Neural progenitor cell (in vitro differentiated cells): ENCODE data around the gene CCDC85C. TPM values are rescaled to one million over a fixed set of nuclear protein-coding genes. Genes with fewer than 3 reads are reported as not detected.

Source experiments
- DNase-seq: peaks from one replicate; pipeline ENCODE4 v3.0.0-alpha.2; 2016; ENCODE audit warnings: low spot score
- H2AFZ ChIP-seq: fragments of 200-600 bp; sonication (generic); replicated peaks from 2 replicates; pipeline ENCODE4 v1.6.1; 2016; ENCODE audit warnings: antibody characterized with exemption
- H3F3A ChIP-seq: fragments of 200-600 bp; sonication (generic); 2 replicates; pipeline ENCODE4 v1.6.1; 2016; ENCODE audit warnings: antibody characterized with exemption, low read depth
- H3K27ac ChIP-seq: fragments of 200-600 bp; sonication (generic); 2 replicates; pipeline ENCODE4 v1.5.1; 2016; ENCODE audit warnings: mild to moderate bottlenecking
- H3K27me3 ChIP-seq: fragments of 200-600 bp; sonication (generic); 2 replicates; pipeline ENCODE4 v1.6.1; 2016; ENCODE audit warnings: mild to moderate bottlenecking, moderate library complexity
- H3K36me3 ChIP-seq: fragments of 200-600 bp; sonication (generic); 2 replicates; pipeline ENCODE4 v1.5.1; 2016
- H3K4me1 ChIP-seq: fragments of 200-600 bp; sonication (generic); 2 replicates; pipeline ENCODE4 v1.6.1; 2016; ENCODE audit warnings: mixed run types
- H3K4me2 ChIP-seq: fragments of 200-600 bp; sonication (generic); 2 replicates; pipeline ENCODE4 v1.6.1; 2016
- H3K4me3 ChIP-seq: fragments of 200-600 bp; sonication (generic); 2 replicates; pipeline ENCODE4 v1.5.1; 2016
- H3K79me2 ChIP-seq: fragments of 200-600 bp; sonication (generic); 2 replicates; pipeline ENCODE4 v1.6.1; 2016; ENCODE audit warnings: low read depth
- H3K9ac ChIP-seq: fragments of 200-600 bp; sonication (generic); 2 replicates; pipeline ENCODE4 v1.6.1; 2016
- H3K9me3 ChIP-seq: fragments of 200-600 bp; sonication (generic); 2 replicates; pipeline ENCODE4 v1.5.1; 2016; ENCODE audit warnings: low read depth
- H4K20me1 ChIP-seq: fragments of 200-600 bp; sonication (generic); 2 replicates; pipeline ENCODE4 v1.6.1; 2016; ENCODE audit warnings: low read depth
- H3K27ac Mint-ChIP-seq: 3 replicates; pipeline ENCODE4 v1.8.0; 2021; ENCODE audit warnings: mixed read lengths
- H3K27me3 Mint-ChIP-seq: 2 replicates; pipeline ENCODE4 v1.8.0; 2022; ENCODE audit warnings: low read depth, mild to moderate bottlenecking, inconsistent platforms, moderate library complexity, mixed read lengths; ENCODE audit not compliant: insufficient read depth
- H3K36me3 Mint-ChIP-seq: 3 replicates; pipeline ENCODE4 v1.8.0; 2021; ENCODE audit warnings: mixed read lengths
- H3K4me1 Mint-ChIP-seq: 3 replicates; pipeline ENCODE4 v1.8.0; 2021; ENCODE audit warnings: mixed read lengths
- H3K4me3 Mint-ChIP-seq: 3 replicates; pipeline ENCODE4 v1.8.0; 2021; ENCODE audit warnings: mild to moderate bottlenecking, moderate library complexity, mixed read lengths
- H3K9me3 Mint-ChIP-seq: 3 replicates; pipeline ENCODE4 v1.8.0; 2020; ENCODE audit warnings: mixed read lengths
- CTCF ChIP-seq: fragments of 200-600 bp; sonication (generic); IDR thresholded peaks from 2 replicates; pipeline ENCODE4 v1.5.1; 2017; ENCODE audit warnings: antibody characterized with exemption, mild to moderate bottlenecking
- EZH2 ChIP-seq: fragments of 200-600 bp; sonication (generic); IDR thresholded peaks from 2 replicates; pipeline ENCODE4 v1.6.1; 2017; ENCODE audit warnings: antibody characterized with exemption, mild to moderate bottlenecking, moderate library complexity
- EZH2phosphoT487 ChIP-seq: fragments of 200-600 bp; sonication (generic); IDR thresholded peaks from 2 replicates; pipeline ENCODE4 v1.6.1; 2017; ENCODE audit warnings: antibody characterized with exemption
- total RNA-seq: library from RNA; depleted of rRNA; stranded (reverse); fragments of >200 nt; gene quantifications from 2 replicates; pipeline ENCODE4 v1.2.3, GENCODE V29; 2015; ENCODE audit warnings: low replicate concordance

CCDC85C gene
- total RNA-seq, 1 donor from 2014 or later: 19.0 TPM

GRCh38 chr14:99589651-99590530, 14.1 kb downstream of the CCDC85C start:
- Mint-ChIP-seq H3K4me1 (peaks cover 49% of the 10 kb centered on the region), H3K4me3 (no peak overlapping the region), H3K36me3 (no peaks in the 10 kb centered on the region), H3K27me3 (peaks cover 5% of the 10 kb centered on the region), H3K27ac (peak overlapping the region; percentile 31), H3K9me3 (no peaks in the 10 kb centered on the region)
- Histone ChIP-seq H3K4me2 (no peak overlapping the region), H3K9ac (no peak overlapping the region), H3K79me2 (peaks cover 100% of the 10 kb centered on the region), H4K20me1 (peaks cover 100% of the 10 kb centered on the region), H3K27ac (no peak overlapping the region), H3K36me3 (no peaks in the 10 kb centered on the region), H3F3A (peaks cover 22% of the 10 kb centered on the region), H3K4me3 (no peak overlapping the region), H2AFZ (no peak overlapping the region), H3K9me3 (no peaks in the 10 kb centered on the region), H3K27me3 (no peaks in the 10 kb centered on the region), H3K4me1 (peaks cover 30% of the 10 kb centered on the region)
- TF ChIP-seq EZH2phosphoT487: no peak
- no peak for TF ChIP-seq EZH2
- DNase-seq: no peak

DNA sequence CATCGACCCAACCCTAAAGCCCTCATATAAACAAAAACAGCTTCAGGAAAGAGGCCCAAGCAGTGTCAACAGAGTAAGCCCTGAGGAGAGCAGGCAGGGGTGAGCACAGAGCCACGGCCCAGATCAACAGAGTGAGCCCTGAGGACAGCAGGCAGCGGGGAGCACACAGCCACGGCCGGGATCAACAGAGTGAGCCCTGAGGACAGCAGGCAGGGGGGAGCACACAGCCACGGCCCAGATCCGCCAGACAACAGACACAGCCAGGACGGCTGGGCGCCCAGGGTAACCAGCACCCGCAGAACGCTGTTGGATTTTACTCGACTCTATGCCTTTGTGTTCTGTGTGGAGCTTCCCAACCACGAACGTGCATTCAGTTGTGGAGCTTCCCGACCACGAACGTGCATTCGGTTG, 15.0 kb downstream of the CCDC85C start:
- Histone ChIP-seq H3K4me1 (peaks cover 30% of the 10 kb centered on the region), H3K9me3 (no peaks in the 10 kb centered on the region), H3K36me3 (no peaks in the 10 kb centered on the region), H3K4me3 (no peak overlapping the region), H3F3A (peaks cover 17% of the 10 kb centered on the region), H3K79me2 (peaks cover 100% of the 10 kb centered on the region), H3K27ac (no peak overlapping the region), H3K27me3 (no peaks in the 10 kb centered on the region), H3K4me2 (no peak overlapping the region), H3K9ac (no peak overlapping the region), H4K20me1 (peaks cover 100% of the 10 kb centered on the region), H2AFZ (no peak overlapping the region)
- H3K4me1 Mint-ChIP-seq: peaks cover 57% of the 10 kb centered on the region
- DNase-seq: no peak
- H3K27ac Mint-ChIP-seq: peak overlapping the region; percentile 15
- H3K36me3 Mint-ChIP-seq: no peaks in the 10 kb centered on the region
- H3K9me3 Mint-ChIP-seq: no peaks in the 10 kb centered on the region
- peaks cover 5% of the 10 kb centered on the region for H3K27me3 Mint-ChIP-seq
- TF ChIP-seq EZH2 (no peak), CTCF (no peak), EZH2phosphoT487 (no peak)
- H3K4me3 Mint-ChIP-seq: no peak overlapping the region

DNA sequence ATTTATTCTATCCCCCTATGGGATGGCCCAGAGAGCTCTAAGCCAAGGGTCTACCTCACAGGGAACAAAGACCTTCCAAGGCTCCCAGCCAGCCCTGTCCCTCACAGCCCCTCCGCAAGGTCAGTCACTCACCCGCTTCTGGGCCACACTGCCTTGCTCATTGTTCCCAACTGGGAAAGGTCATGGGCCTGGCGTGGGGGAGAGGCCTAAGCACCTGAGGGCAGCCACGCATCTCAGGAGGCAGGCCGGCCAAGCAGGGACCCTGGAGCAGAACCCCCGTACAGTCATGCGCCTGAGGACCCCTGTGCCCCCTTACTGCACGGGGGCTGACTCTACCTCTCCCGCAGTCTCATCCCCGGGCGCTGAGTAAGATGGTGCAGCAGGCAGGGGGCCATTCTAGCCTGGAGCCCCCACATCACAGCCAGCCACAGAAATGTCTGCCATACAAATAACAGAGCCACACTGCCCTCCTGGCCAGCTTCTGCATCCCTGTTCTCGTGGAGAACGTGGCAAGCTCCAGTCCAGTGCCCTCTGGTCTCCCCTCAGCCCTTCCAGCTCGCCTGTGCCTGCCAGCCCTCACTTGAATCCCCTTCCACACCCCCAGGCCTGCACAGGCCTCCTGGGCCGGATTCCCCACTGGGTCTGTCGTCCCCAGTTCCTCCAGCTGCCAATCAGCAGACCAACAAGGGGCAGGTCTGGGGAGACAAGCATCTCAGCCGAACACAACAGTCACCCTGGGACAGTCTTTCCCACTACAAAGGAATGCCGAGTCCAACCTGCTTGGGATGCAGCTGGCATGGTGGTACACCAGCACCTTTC, 16.3 kb downstream of the CCDC85C start:
- Histone ChIP-seq H3K9me3 (no peaks in the 10 kb centered on the region), H3K9ac (no peak overlapping the region), H3K4me2 (no peak overlapping the region), H3K79me2 (peaks cover 99% of the 10 kb centered on the region), H2AFZ (no peak overlapping the region), H4K20me1 (peaks cover 100% of the 10 kb centered on the region), H3K27me3 (no peaks in the 10 kb centered on the region), H3F3A (peaks cover 9% of the 10 kb centered on the region), H3K4me1 (peaks cover 19% of the 10 kb centered on the region), H3K27ac (no peak overlapping the region), H3K36me3 (no peaks in the 10 kb centered on the region), H3K4me3 (no peak overlapping the region)
- H3K36me3 Mint-ChIP-seq: no peaks in the 10 kb centered on the region
- H3K27ac Mint-ChIP-seq: peak overlapping the region; percentile 69
- no peaks in the 10 kb centered on the region for H3K9me3 Mint-ChIP-seq
- peaks cover 5% of the 10 kb centered on the region for H3K27me3 Mint-ChIP-seq
- H3K4me1 Mint-ChIP-seq: peaks cover 59% of the 10 kb centered on the region
- no peak for DNase-seq
- H3K4me3 Mint-ChIP-seq: no peak overlapping the region
- TF ChIP-seq EZH2 (no peak), EZH2phosphoT487 (no peak), CTCF (no peak)
